Muscle of back (tissue), 11 donors: Measurements from ENCODE around the gene CXCL13. TPM values are rescaled to one million over a fixed set of nuclear protein-coding genes. Genes with fewer than 3 reads are reported as not detected.
"Not testable (repeated sequence)": the region's sequence is repeated elsewhere in the genome, so short reads cannot be mapped to it uniquely, and the experiment has no call there.

ENCODE experiments used
- DNase-seq, 3 donors: peaks; one replicate each; pipeline versions ENCODE4 v3.0.0 to v3.0.0-alpha.2; 2013
- polyA plus RNA-seq, 10 donors: library from polyadenylated mRNA; unstranded; fragments of 120-200 nt; gene quantifications; one replicate each; pipeline ENCODE4 v1.2.1, GENCODE V29; 2013; ENCODE audit not compliant: insufficient read length in 10 of 10

CXCL13 gene
- polyA plus RNA-seq, 10 donors: 3.2 to 23.1 (median 8.6) TPM

GRCh38 chr4:77600521-77601451, 4.8 kb upstream of the CXCL13 start:
- DNase-seq: peak in 1 of 3 donors; percentile 14

DNA sequence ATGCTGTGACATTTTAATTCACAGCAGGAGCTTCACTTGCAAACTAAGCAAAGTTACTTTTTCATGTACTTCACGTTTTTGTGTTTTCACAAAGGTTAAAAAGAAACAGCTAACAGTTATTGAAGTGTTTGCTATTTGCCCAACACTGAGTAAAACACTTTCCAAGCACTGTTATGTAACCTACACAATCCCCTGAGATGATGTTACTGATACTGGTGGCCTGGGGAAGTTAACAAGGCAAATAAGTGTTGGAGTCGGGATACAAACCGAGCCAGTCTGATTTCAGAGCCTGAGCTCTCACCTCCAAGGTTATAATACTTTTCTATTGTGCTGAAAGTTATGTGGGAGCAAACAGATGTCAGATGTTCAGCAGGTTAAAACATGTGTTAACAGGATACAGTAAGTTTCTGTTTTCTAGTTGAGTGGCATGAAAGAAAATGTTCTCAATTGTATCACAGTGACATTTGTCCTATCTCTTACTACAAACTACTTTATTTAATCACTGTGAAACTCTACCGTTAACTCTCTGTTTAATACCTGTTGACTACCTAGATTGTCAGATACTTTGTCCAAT, 3.9 kb upstream of the CXCL13 start:
- no peak for DNase-seq

DNA sequence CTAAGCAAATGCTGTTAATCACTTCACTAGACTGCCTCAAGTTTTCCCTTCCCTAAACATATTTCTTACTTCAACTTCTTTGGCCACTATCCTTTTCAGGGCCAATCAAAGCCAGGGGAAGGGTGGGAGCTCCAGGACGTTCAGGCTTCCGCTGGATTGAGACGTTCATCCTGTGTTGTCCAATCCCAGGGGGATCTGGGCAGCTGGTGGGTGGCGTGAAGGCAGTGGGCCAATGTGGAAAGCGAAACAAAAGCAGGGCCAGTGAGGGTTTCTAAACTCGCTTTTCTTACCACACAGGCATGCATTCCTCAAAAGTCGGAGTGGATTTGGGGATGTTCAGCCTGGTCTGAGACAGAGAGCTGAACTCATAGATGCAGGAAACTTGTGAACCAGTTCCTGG, 7.6 kb downstream of the CXCL13 start:
- no peak for DNase-seq

DNA sequence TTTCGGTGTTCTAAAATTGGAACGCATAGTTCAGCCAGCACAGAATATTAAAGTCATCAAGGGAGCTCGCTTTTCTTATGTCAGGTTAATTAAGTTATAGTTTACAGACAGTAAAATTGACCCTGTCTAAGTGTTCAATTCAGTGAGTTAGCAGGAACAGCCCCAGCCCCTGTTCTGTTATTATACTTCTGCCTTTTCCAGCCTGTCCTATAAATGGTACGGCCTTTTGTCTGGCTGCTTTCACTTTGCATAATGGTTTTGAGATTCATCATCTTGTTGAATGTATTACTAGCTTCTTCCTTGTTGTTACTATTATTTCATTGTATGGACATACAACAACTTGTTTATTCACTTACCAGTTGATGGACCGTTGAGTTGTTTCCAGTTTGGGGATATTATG, 9.5 kb downstream of the CXCL13 start:
- DNase-seq: no peak

- no peak for DNase-seq
These were observed 11.6 kb downstream of the CXCL13 start for GRCh38 chr4:77617203-77617602.

- DNase-seq: peak; percentile 78 to 93 (median 89)
These were observed 13.0 kb downstream of the CXCL13 start for GRCh38 chr4:77618383-77619241.

GRCh38 chr4:77619408-77619807, 13.8 kb downstream of the CXCL13 start:
- no peak for DNase-seq

- DNase-seq: no peak
These were observed 15.6 kb downstream of the CXCL13 start for GRCh38 chr4:77621254-77621653.

DNA sequence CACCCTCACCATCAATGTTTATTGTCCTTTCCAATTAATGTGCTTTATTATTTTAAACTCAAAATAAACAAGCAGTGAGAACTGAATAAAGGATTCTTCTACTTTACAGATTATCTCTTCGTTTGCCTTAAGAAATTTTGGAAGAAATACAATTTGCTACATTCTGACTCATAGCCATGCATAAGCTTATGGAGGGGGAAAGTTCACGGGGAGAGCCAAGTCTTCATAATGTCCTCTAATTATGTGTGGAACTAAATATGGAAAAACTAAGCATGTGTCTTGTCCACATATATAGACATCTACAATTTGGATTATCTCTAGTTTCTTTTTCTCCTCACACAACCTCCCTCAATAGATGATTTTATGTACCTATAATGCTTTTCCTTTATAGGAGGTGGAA, 17.5 kb downstream of the CXCL13 start:
- no peak for DNase-seq

- DNase-seq: no peak
These were observed 18.6 kb downstream of the CXCL13 start for GRCh38 chr4:77624213-77624612.

GRCh38 chr4:77625485-77625884, 19.9 kb downstream of the CXCL13 start:
- no peak for DNase-seq

DNA sequence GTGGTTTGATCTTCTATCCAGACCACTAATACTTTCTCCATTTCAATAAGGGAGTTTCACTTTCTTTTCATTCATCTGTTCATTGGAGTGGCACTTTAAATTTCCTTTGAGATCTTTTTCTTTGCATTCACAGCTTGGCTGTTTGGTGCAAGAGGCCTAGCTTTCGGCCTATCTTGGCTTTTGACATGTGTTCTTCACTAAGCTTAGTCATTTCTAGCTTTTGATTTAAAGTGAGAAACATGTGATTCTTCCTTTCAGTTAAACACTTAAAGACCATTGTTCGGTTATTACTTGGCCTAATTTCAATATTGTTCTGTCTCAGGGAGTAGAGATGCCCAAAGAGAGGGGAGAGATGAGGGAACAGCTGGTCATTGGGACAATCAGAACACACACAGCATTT, 24.3 kb downstream of the CXCL13 start:
- DNase-seq: no peak

DNA sequence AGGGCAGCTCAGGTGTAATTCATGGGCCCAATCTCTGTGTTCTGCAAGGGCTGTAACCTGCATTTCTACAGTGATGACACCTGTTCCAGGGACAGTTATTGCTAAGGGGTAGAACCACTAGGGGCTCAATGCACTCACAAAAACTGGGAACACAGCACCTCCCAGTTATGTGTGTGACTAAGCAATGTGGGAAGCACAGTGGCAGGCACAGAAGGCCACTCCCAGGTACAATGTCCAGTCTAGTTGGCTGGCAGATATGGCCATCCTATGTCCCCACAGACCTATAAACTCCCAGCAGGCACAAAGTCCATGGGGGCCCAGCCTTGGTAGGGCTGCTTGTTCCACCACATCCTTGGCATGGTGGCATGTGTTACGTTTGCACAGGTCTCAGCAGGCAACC, 25.7 kb downstream of the CXCL13 start:
- no peak for DNase-seq

- DNase-seq: no peak
These were observed 28.6 kb downstream of the CXCL13 start for GRCh38 chr4:77634132-77634785.

DNA sequence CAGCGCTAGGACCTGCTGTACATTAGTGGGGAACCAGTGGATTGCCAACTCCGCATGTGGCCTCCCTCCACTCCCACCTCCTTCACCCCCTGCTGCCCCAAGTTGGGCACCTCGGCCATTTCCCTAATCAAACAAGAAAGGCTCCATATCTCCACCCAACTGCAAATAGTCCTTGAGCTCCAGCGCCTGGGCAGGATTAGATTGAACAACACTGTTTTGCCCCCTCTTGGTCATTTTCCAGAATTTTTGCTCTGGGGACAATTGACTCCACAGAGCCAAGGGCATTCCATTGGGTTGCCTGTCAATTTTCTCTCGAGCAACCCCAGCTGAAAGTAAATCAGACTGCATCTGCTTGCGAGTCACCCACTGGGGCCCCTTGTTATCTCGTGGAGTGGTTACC, 29.6 kb downstream of the CXCL13 start:
- no peak for DNase-seq

- no peak for DNase-seq
These were observed 30.3 kb downstream of the CXCL13 start for GRCh38 chr4:77635876-77636275.

DNA sequence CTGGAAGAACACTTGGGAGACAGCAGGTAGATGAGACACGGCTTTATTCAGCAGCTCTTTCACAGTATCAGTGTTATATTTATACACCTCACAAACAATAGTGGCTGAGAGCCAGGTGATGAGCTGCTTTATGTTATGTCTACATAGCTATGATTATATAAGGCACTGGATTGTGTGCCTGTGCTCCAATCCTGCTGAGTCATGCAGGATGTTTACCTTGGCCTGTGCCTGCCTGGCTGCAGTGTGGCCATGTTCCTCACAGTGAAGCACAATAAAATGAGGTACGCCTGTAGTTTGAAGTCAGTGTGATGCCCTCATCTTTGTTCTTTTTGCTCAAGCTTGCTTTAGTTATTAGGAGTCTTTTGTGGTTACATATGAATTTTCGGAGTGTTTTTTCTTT, 31.3 kb downstream of the CXCL13 start:
- peak in 2 of 3 donors; percentile 9 to 45 for DNase-seq

- DNase-seq: not testable (repeated sequence)
These were observed 38.4 kb downstream of the CXCL13 start for GRCh38 chr4:77644069-77644468.

DNA sequence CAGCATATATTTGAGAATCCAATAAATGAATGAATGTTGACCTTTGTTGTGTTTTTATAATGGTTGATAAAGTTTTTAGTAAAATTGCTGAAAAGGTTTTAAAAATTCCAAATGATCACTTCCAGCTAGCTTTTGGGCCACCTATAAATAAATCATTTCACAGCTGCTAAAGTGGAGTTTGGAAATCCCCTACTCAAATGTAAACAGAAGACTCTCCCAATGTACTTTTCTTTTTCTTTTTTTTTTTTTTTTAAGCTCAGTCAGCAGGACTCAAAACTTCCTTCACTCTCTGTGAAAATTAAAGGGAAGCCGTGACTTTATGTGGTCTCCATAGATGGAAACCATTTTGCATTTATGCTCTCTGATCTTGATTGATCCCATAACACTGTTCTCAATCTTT, 45.2 kb downstream of the CXCL13 start:
- DNase-seq: no peak

DNA sequence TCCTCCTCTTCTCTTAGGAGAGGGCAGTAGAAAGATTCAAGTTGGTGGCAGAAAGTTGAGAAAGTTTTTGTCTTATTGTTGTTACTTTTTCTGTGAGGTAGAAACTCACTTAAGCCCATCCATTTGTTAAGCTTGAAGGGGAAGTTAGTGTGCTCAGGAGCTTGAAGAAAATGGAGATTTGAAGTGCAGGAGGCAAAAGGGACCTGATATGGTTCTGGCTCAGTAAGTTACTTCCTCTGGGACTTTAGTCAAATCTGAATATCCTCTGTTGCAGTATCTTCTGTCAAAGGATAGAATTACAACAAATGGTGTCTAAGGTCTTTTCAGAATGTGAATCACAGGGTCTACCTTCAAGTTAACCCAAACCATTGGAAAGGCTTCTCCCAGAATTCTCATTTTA, 46.2 kb downstream of the CXCL13 start:
- DNase-seq: no peak

GRCh38 chr4:77652237-77652897, 46.7 kb downstream of the CXCL13 start:
- DNase-seq: peak in 1 of 3 donors; percentile 24
